HT-29 (cell line): ENCODE measurements around the gene RANBP9. TPM values are rescaled to one million over a fixed set of nuclear protein-coding genes. Genes with fewer than 3 reads are reported as not detected.
A peak's percentile ranks its signal among the peaks of the same experiment; 100 is the strongest.

Experiments
- DNase-seq: peaks from one replicate; pipeline ENCODE4 v3.0.0-alpha.2; 2015; ENCODE audit warnings: low spot score
- total RNA-seq: library from RNA; depleted of rRNA; stranded (reverse); fragments of >200 nt; shearing (Covaris generic); gene quantifications from 2 replicates; pipeline ENCODE4 v1.2.3, GENCODE V29; 2014

Gene RANBP9
- total RNA-seq, 1 experiment from 2014 or later: 13.0 TPM

DNA sequence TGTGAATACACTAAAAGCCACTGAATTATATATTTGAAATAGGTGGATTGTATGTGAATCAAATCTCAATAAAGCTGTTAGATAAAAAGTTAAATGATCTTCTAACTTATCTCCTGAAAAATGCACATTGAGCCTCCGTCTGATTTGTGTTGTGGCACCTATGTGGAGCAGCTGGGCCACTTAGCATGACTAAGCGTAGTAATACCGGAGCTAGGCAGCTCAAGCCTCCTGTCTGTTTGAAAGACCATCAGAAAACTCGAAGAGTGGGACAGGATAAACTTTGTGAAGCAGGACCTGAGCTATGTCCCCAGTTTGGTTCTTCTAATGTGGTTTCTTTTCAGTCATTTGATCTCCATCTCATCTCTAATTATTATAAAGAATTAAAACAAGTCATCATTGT lies 107.5 kb downstream of the RANBP9 start:
- DNase-seq: no peak

DNA sequence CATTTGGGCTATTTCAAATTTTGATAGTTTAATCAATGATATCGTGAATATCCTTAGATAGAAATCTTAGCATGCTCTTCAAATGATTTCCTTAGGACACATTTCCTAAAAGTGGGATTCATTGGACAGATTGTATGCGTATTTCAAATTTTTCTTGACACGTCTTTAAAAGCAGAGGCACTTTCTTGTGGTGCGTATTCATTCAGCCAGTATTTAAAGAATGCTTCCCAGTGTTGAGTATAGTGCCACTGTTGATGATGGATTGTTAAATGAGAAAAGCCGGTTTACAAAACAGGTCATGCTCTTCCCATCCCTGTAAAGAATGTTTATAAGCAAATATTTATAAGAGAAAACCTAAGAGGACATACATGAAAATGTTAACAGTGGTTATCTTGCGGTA lies 111.6 kb downstream of the RANBP9 start:
- no peak for DNase-seq

DNA sequence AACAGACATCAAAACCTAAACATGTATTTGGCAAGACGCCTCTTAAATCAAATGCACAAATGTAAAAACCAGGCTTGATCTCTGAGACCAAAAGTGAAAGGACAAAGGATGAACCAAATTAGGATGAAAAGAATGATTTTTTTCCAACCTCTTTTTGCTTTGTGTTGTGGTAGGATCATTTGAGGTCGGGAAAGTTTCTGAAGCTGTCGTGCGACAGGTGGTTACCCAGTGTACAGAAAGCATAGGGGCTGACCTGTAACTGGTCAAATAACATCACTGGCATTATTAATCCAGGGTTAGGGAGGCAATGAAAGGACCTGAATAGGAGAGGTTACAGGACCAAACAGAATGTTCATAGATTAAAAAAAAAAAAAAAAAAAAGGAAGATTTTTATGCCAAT lies 114.6 kb downstream of the RANBP9 start:
- no peak for DNase-seq

DNA sequence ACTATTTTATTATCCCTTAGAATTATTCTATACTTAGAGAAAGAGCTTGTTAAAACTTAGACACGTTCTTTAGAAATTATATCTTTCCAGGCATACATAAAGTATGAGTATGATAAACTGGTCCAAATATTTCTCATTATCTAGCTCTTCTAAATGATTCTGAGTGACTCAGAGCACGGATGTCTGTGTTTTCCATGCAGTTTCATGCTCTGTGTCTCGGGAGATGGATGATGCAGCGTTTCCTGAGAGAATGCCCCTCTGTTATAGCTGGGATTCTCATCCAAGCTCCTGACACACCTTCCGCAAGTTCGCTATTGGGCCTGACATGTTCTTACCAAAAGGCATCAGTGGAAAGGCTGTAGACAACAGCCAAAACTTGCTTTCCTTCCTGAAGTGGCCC lies 117.9 kb downstream of the RANBP9 start:
- DNase-seq: no peak

DNA sequence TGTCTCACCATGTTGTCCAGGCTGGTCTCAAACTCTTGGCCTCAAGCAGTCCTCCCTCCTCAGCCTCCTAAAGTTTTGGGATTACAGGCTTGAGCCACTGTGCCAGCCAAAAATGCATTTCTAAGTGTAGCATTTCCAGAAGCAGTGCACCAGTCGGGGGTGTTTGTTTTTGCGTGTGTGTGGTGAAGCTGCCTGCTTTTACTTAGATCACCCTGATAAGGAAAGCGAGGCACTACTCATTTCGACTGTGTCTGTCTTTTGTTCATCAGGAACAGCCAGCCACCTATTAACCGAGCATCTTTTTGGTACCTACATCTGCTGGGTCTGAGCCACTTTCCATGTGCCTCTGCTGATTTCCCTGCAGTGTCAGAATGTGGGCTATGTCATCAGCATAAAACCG lies 118.5 kb downstream of the RANBP9 start:
- DNase-seq: no peak

DNA sequence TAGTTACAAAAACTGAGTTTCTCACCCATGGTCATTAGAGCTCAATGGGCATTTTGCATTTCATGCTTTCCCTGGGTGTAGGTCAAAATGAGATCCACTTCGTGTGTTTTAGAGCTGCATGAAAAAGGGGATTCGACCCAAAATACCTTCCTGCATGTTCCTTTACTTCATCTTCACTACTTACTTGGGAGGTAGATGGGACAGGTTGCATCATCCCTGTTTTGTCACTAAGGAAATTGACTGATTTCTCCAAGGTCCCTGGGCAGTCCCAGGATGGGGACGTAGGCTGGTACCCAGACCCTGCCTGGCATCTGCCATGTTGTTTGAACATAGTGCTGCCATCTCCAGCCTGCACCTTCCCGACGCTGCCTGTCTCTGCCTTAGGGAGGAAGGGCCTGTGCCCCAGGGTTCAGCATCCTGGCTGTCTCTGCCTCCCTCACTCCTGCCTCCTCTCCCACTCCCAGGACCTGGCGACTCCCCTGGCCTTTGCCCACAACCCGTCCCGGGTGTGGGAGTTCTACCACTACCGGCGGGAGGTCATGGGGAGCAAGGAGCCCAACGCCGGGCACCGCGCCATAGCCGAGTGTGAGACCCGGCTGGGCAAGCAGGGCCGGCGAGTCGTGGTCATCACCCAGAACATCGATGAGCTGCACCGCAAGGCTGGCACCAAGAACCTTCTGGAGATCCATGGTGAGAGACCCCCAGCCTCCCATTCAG lies 120.3 kb downstream of the RANBP9 start:
- DNase-seq: no peak

DNA sequence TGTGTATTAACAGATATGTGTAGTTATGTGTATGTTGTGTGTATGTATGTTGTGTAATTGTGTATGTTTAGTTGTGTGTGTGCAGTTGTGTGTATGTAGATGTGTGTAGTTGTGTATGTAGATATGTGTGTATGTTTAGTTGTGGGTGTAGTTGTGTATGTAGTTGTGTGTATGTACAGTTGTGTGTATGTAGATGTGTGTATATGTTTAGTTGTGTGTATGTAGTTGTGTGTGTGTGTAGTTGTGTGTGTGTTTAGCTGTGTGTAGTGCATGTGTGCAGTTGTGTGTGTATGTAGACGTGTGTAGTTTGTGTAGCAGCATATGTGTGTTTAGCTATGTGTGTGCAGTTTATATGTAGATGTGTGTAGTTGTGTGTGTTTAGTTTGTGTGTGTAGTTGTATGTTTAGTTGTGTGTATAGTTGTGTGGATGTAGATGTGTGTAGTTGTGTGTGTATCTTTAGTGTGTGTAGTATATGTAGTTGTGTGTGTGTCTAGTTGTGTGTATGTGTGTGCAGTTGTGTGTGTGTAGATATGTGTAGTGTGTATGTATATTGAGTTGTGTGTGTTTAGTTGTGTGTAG lies 121.0 kb downstream of the RANBP9 start:
- no peak for DNase-seq

DNA sequence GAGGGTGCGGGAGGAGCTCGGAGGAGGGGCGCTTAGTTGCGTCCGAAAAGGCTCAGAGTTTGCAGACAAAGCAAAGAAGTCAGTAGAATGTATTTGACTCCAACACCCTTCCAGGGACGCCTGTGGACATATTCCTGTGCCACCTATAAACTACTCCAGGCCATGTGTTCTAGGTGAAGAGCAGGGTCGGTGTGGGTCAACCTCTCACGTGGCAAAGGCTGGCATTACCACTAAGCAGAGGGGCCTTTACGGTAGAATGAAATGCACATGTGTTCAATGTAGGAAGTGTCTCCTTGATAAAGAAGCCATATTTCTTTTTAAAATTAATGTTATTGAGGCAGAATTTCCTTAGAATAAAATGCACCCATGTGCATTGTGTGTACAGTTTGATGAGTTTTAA lies 121.8 kb downstream of the RANBP9 start:
- DNase-seq: no peak

DNA sequence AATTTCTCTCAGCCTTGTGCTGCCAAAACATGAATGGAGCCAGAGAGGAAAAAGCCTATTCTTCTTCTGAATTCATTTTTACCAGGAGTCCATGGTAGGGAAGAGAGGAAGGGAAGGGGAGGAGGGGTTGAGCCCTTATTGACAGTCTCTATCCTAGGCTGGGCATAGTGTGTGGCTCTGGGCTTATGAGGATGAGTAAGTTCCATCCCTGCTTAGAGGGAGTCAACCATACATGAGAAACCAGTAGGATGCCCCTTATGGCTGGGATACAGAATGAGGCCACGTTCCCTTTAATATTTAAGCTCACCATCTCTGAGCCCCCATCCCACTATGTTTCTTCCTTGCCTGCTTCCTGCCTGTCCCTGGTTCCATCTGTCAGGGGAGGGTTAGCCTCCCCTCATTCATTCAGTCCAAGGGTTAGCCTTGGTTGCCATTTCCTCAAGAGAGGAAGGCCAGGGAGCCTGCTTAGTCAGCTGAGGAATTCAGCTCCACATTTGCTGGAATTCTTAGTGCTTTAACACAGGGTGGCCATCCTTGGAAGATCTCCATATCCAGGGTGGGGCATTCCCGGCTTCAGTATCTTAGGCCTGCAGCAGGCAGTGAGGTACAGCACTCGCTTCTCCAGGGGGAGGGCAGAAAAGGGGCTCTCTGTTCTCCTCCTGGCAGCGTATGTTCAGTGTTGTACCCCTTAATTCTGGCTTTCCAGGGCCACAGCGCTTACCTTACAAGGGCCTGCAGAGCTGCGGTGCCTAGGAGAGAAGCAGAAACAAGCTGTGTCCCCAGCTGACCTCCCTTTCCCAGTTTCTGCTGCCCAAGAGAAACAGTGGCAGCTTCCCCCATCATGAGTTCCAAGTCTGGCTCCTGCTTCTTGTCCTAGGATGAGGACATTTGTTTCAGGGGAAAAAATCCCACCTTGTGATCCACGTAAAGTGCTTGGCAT lies 124.8 kb downstream of the RANBP9 start:
- no peak for DNase-seq

DNA sequence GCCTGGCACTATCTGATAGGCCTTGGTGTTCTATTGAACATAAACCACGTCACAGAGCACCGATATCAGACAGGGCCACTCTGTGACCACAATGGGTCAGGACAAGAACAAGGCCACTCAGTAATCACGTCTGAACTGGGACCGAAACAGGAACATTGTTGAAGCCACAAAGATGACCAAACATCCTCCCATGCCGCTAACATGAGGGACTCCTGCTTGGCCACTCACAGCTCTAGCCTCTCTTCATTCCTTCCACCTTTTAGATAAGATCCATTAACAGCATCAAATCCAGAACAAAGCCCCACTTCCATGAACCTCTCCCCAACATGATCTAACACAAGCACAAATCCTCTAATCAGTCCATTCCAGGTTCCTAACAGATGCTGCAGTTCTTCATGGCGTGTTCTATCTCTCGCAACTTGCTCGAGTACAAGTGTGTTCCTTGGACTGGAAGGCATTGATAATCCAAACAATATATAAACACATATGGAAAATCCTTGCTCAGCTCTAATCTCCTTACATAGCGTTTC lies 129.9 kb downstream of the RANBP9 start:
- no peak for DNase-seq

DNA sequence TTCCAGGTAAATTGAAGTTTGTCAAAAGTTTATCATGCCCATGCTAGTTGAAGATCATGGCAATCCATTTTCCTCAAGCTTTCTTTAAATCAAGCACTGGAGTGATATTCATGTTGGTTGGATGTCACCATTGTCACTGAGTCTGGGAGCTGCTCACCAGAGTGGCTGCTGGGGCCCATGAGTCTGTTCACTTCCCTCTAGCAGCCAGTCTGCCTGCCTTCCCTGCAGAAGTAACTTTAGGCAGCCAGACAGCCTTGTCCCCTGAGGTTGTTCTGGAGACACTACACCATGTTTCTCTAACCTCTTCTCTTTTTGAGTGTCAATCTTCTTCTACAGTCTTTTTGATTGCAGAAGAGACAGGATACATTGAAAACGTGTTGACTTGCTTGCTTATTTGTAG lies 131.7 kb downstream of the RANBP9 start:
- DNase-seq: no peak

DNA sequence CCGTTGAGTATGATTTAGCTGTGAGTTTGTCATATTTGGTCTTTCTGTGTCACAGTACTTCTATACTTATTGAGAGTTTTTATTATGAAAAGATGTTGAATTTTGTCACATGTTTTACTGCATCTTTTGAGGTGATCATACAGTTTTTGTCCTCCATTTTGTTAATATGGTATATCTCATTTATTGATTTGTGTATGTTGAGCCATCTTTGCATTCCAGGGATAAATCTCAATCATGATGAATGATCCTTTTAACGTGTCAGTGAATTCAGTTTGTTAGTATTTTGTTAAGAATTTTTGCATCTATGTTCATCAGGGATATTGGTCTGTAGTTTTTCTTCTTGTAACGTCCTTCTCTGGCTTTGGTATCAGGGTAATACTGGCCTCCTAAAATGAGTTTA lies 133.7 kb downstream of the RANBP9 start:
- no peak for DNase-seq

DNA sequence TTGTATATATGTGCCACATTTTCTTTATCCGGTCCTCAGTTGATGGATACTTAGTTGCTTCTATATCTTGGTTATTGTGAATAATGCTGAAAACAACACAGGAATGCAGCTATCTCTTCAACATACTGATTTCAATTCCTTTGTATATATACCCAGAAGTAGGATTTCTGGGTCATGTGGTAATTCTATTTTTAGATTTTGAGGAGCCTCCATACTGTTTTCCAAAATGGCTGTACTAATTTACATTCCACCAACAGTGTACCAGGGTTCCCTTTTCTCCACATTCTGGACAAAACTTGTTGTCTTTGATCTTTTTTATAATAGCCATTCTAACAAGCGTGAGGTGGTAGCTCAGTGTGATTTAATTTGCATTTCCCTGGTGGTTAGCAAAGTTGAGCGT lies 135.6 kb downstream of the RANBP9 start:
- DNase-seq: no peak

DNA sequence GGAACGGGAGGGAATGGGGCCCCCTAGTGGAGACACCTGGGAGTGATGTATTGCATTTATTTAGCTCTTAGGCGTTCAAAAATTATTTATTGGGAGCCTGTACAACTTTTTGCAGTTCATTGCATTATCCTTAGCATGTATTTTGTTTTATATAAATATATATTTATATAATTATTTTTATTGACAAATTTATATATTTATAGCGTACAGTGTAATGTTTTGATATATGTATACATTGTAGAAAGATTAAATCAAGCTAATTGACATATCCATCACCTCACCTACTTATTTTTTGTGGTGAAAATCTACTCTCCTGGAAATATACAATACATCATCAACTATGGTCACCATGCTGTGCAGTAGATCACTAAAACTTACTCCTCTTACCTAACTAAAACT lies 136.3 kb downstream of the RANBP9 start:
- DNase-seq: no peak

DNA sequence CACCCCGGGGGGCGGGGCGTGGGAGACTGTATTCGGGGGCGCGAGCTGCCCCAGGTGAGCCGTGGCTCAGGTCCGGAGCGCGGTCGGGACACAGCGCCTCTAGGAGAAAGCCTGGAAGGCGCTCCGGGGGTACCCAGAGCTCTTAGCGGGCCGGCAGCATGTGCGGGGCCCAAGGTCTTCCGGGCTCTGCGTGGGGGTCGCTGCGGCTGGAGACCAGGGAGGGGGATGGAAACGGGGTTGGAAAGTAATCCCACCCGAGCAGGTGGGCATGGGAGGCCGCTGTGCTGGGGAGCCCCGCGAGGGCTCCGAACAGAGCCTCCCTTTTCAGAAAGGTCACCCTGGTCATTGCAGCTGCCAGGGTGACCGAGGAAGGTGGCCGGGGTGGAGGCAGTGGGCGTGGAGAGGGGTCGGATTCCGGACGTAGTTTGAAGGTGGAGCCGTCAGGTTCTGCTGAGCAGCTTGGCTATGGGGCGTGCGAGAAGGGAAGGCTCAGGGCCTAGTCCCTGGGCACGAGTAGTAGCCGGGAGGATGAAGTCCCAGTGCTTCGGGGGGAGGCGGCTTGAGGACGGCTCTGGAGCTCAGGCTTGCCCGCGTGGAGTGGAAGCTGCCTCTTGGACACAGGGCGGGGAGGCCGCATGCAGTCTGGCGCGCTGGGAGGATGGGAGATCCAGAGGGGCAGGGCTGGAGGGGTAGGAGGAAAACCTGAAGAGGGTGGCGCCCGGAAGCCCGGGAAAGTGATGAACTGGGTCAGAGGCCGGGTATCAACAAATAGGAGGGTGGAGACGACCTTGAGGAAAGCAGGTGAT lies 136.9 kb downstream of the RANBP9 start, which contains the start of gene SIRT5:
Gene SIRT5 (plus strand): TSS at position 31 of the 806 bp plus-strand sequence. CDS start 9,510 bp downstream, outside the sequence.
- peak; percentile 93 for DNase-seq

DNA sequence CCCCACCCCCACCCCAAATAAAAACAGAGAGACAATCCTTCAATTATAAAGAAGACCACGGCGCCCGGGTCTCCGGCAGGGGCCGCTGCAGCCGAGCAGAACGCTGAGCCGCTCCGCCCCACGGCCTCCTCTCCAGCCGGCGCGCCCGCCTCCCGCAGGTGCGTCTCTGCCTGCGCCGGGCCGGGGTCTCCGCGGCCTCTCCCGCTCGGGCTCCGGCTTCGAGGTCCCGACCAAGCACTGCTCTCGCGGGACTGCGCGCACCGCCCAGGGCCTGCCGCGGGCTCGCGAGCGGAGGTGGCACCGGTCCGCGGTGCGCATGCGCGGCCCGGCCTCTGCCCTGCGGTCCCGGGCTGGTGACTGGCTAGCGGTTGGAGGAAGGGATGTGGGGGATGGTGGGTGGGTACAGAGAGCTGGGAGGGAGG lies 137.5 kb downstream of the RANBP9 start:
- peak; percentile 95 for DNase-seq

DNA sequence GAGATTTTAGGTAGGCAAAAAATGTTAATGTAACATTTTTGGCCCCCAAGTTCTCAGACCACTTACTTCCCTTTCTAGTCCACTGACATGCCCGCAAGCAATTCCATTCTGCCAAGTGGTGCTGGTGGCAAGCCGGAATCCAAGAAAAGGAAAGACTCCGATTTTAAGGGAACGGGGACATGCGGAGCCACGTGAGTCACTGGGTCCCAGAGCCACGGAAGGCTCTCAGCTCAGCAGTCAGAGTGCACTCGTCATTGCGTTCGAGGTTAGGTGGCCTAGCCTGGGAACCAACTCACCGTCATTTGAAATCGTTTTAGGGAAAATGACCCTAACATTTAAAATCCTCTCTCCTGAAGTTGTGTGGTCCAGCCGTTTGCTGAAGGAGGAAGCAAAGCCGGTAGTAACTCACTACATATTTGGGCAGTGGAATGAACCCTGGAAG lies 137.9 kb downstream of the RANBP9 start:
- DNase-seq: peak; percentile 24

DNA sequence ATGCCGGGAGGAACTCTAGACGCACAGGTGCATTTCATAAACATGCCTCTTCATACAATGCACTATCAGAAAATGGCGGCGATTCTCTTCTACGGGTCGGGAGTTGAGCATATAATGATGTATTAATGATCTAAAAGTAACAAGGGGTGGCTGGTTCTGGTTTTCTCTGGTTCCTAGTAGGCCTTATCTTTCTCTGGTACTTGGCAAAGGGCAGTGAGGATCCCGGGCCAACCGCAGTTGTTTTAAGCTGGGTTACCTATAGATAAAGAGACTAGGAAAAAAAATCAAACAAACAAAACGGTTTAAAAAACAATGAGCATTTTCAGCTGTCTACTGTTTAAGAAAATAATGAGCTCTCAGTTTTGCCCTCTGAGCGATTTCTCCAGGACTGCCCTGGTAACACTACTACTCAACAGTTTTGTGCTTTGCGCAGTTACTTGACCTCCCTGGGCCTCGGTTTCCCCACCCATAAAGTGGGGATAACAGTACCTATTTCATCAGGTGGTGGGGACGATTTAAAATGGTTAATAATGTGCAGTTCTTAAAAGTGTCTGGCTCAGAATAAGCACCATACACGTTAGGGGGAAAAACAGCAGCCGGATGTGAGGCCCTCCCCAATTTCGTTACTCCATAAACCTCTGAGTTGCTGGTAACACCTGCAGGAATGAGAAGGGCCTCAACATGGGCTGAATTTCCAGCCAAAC lies 138.5 kb downstream of the RANBP9 start:
- no peak for DNase-seq

DNA sequence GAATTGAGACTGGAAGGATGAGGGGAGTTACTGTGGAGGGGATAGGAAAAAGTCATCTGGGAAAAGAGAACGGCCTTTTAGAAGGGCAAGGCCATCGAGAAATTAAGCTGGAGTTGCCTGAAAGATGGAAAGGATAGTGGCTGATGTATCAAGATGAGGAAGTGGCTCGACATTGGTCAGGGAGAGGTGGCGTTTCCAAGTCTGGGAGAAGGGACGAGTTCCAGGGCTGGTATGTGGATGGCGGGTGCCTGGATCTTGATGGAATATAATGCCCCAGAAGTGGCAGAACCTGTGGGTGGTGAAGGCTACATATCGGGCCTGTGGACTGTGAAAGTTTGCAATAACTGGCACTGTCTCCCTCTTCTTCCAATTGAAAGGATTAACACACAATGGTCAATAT lies 139.4 kb downstream of the RANBP9 start:
- no peak for DNase-seq
